H9 (cell line): Measurements from ENCODE around the gene CD2BP2. TPM values are rescaled to one million over a fixed set of nuclear protein-coding genes. Genes with fewer than 3 reads are reported as not detected.

Experiments
- DNase-seq: peaks from one replicate; pipeline ENCODE4 v3.0.0-alpha.2; 2017
- H2AFZ ChIP-seq: one replicate; pipeline ENCODE4 v1.6.1; 2013; ENCODE audit warnings: mild to moderate bottlenecking, low read length, control low read depth, moderate library complexity
- H2AK5ac ChIP-seq: 2 replicates; pipeline ENCODE4 v1.6.1; 2013; ENCODE audit warnings: low read length, control low read depth, mixed read lengths; ENCODE audit not compliant: insufficient read length
- H2BK120ac ChIP-seq: one replicate; pipeline ENCODE4 v1.6.1; 2013; ENCODE audit warnings: low read depth, mild to moderate bottlenecking, low read length, control low read depth, inconsistent platforms; ENCODE audit not compliant: poor library complexity, severe bottlenecking
- H2BK12ac ChIP-seq: 2 replicates; pipeline ENCODE4 v1.6.1; 2013; ENCODE audit warnings: low read length, control low read depth, mixed read lengths, low read depth; ENCODE audit not compliant: insufficient read length
- H2BK15ac ChIP-seq: 2 replicates; pipeline ENCODE4 v1.6.1; 2013; ENCODE audit warnings: low read depth, low read length, control low read depth
- H2BK20ac ChIP-seq: one replicate; pipeline ENCODE4 v1.6.1; 2013; ENCODE audit warnings: low read depth, mild to moderate bottlenecking, low read length, control low read depth, inconsistent platforms; ENCODE audit not compliant: poor library complexity, severe bottlenecking
- H2BK5ac ChIP-seq: 2 replicates; pipeline ENCODE4 v1.6.1; 2013; ENCODE audit warnings: low read length, control low read depth, mixed read lengths; ENCODE audit not compliant: insufficient read length
- H3K14ac ChIP-seq: 2 replicates; pipeline ENCODE4 v1.6.1; 2013; ENCODE audit warnings: low read length, control low read depth; ENCODE audit not compliant: insufficient read depth
- H3K18ac ChIP-seq: 2 replicates; pipeline ENCODE4 v1.6.1; 2013; ENCODE audit warnings: low read depth, mild to moderate bottlenecking, mixed read lengths, low read length, control low read depth; ENCODE audit not compliant: insufficient read length
- H3K23ac ChIP-seq: 2 replicates; pipeline ENCODE4 v1.6.1; 2013; ENCODE audit warnings: low read length, control low read depth, mixed read lengths, low read depth; ENCODE audit not compliant: insufficient read length
- H3K23me2 ChIP-seq: 2 replicates; pipeline ENCODE4 v1.6.1; 2013; ENCODE audit warnings: low read depth, mild to moderate bottlenecking, mixed read lengths, low read length, control low read depth; ENCODE audit not compliant: insufficient read length, poor library complexity, severe bottlenecking
- H3K27ac ChIP-seq: 2 replicates; pipeline ENCODE4 v1.5.1; 2013; ENCODE audit warnings: low read length, control low read depth, mixed read lengths, low read depth; ENCODE audit not compliant: insufficient read length
- H3K27me3 ChIP-seq: 2 replicates; pipeline ENCODE4 v1.6.1; 2013; ENCODE audit warnings: low read length, control low read depth, inconsistent platforms; ENCODE audit not compliant: insufficient read depth
- H3K4ac ChIP-seq: 2 replicates; pipeline ENCODE4 v1.6.1; 2013; ENCODE audit warnings: low read depth, mild to moderate bottlenecking, control low read depth, inconsistent platforms, low read length, moderate library complexity
- H3K4me1 ChIP-seq: 2 replicates; pipeline ENCODE4 v1.6.1; 2013; ENCODE audit warnings: low read length, control low read depth, inconsistent platforms; ENCODE audit not compliant: insufficient read depth
- H3K4me2 ChIP-seq: 2 replicates; pipeline ENCODE4 v1.6.1; 2013; ENCODE audit warnings: low read length, control low read depth, mixed read lengths; ENCODE audit not compliant: insufficient read length, insufficient read depth
- H3K56ac ChIP-seq: 2 replicates; pipeline ENCODE4 v1.6.1; 2013; ENCODE audit warnings: low read depth, mild to moderate bottlenecking, mixed read lengths, low read length, control low read depth; ENCODE audit not compliant: insufficient read length
- H3K79me1 ChIP-seq: 2 replicates; pipeline ENCODE4 v1.6.1; 2013; ENCODE audit warnings: low read depth, mild to moderate bottlenecking, moderate library complexity, low read length, control low read depth, inconsistent platforms; ENCODE audit not compliant: insufficient read depth, poor library complexity, severe bottlenecking
- H3K79me2 ChIP-seq: 2 replicates; pipeline ENCODE4 v1.6.1; 2013; ENCODE audit warnings: low read length, control low read depth, inconsistent platforms; ENCODE audit not compliant: insufficient read depth
- H3K9ac ChIP-seq: 2 replicates; pipeline ENCODE4 v1.6.1; 2013; ENCODE audit warnings: low read length, control low read depth, mixed read lengths; ENCODE audit not compliant: insufficient read length; ENCODE audit errors: extremely low read depth
- H3K9me3 ChIP-seq: one replicate; pipeline ENCODE4 v1.6.1; 2013; ENCODE audit warnings: low read depth, low read length, inconsistent platforms; ENCODE audit not compliant: control insufficient read depth
- H3T11ph ChIP-seq: one replicate; pipeline ENCODE4 v1.6.1; 2013; ENCODE audit warnings: mild to moderate bottlenecking, low read length, control low read depth, inconsistent platforms
- H4K20me1 ChIP-seq: one replicate; pipeline ENCODE4 v1.6.1; 2013; ENCODE audit not compliant: control insufficient read depth, insufficient read length, insufficient read depth
- H4K5ac ChIP-seq: 2 replicates; pipeline ENCODE4 v1.6.1; 2013; ENCODE audit warnings: low read depth, mild to moderate bottlenecking, mixed read lengths, low read length, control low read depth; ENCODE audit not compliant: insufficient read length
- H4K8ac ChIP-seq: replicated peaks from 2 replicates; pipeline ENCODE4 v1.6.1; 2013; ENCODE audit warnings: low read length, control low read depth, mixed read lengths, low read depth; ENCODE audit not compliant: insufficient read length
- H4K91ac ChIP-seq: 2 replicates; pipeline ENCODE4 v1.6.1; 2013; ENCODE audit warnings: low read depth, mild to moderate bottlenecking, moderate library complexity, mixed read lengths, low read length, control low read depth; ENCODE audit not compliant: insufficient read length
- H3K27ac Mint-ChIP-seq, 3 experiments: 2 replicates in 2 of 3; 3 replicates in 1 of 3; pipeline ENCODE4 v1.8.0; 2020 to 2021; ENCODE audit warnings: mixed read lengths in 3 of 3, mild to moderate bottlenecking in 1 of 3, moderate library complexity in 1 of 3
- H3K27me3 Mint-ChIP-seq: 2 replicates; pipeline ENCODE4 v1.8.0; 2021; ENCODE audit warnings: low read depth, mild to moderate bottlenecking, moderate library complexity, mixed read lengths
- H3K36me3 Mint-ChIP-seq, 3 experiments: 2 replicates in 2 of 3; 3 replicates in 1 of 3; pipeline ENCODE4 v1.8.0; 2020 to 2021; ENCODE audit warnings: low read depth in 3 of 3, mixed read lengths in 3 of 3; ENCODE audit not compliant: insufficient read depth in 1 of 3
- H3K4me1 Mint-ChIP-seq, 2 experiments: 2 replicates each; pipeline ENCODE4 v1.8.0; 2020; ENCODE audit warnings: mixed read lengths in 2 of 2
- H3K4me3 Mint-ChIP-seq, 2 experiments: 2 replicates in 1 of 2; 3 replicates in 1 of 2; pipeline ENCODE4 v1.8.0; 2020 to 2021; ENCODE audit warnings: mild to moderate bottlenecking in 2 of 2, mixed read lengths in 2 of 2, moderate library complexity in 1 of 2
- H3K9me3 Mint-ChIP-seq, 2 experiments: 2 replicates in 1 of 2; 3 replicates in 1 of 2; pipeline ENCODE4 v1.8.0; 2020; ENCODE audit warnings: mild to moderate bottlenecking in 2 of 2, mixed read lengths in 2 of 2, moderate library complexity in 1 of 2
- CTCF ChIP-seq: fragments of 200-600 bp; sonication (generic); conservative IDR thresholded peaks from 3 replicates; pipeline ENCODE4 v1.8.0; 2021; ENCODE audit warnings: antibody characterized with exemption, mild to moderate bottlenecking
- WGBS: extraction: QIAGEN DNeasy Blood & Tissue Kit; methylation state at CpG from one replicate; pipeline ENCODE4 v1.1.7; 2013; ENCODE audit warnings: missing lambda C conversion rate, low lambda C conversion rate, mixed read lengths; ENCODE audit not compliant: insufficient read length; ENCODE audit errors: extremely low coverage; 5-methylcytosine and 5-hydroxymethylcytosine counted together
- total RNA-seq: library from RNA; stranded (reverse); gene quantifications from 2 replicates; pipeline ENCODE4 v1.2.1, GENCODE V29; 2021

Gene CD2BP2
- total RNA-seq, 1 experiment from 2014 or later: 90.1 TPM

- Mint-ChIP-seq H3K4me1 (peaks cover 23 to 36% of the 10 kb centered on the region in 2 experiments), H3K4me3 (peak overlapping the region; percentile 5 to 54; a peak in 3 of 5 replicates), H3K27ac (peak overlapping the region in 2 of 3 experiments; percentile 61 to 70; a peak in 3 of 7 replicates), H3K9me3 (0 out of 5 replicates have a peak, but pooled peaks cover 0 to 2% of the 10 kb centered on the region in 2 experiments), H3K27me3 (no peaks in the 10 kb centered on the region; the same call in 1 of the 2 replicates), H3K36me3 (peaks cover 18 to 58% (median 47%) of the 10 kb centered on the region in 3 experiments)
- Histone ChIP-seq H3K9me3 (no peaks in the 10 kb centered on the region), H3K4me2 (no peak overlapping the region), H2BK120ac (no peak overlapping the region), H2BK15ac (no peak overlapping the region), H3K4ac (no peak overlapping the region), H2BK20ac (no peak overlapping the region), H2BK12ac (no peak overlapping the region), H3K14ac (no peak overlapping the region), H3K18ac (no peak overlapping the region), H3K23ac (no peak overlapping the region), H3K4me1 (no peaks in the 10 kb centered on the region), H3K27me3 (no peaks in the 10 kb centered on the region), H4K91ac (no peak overlapping the region), H2BK5ac (no peak overlapping the region), H3K79me2 (peaks cover 3% of the 10 kb centered on the region; the same call in 1 of the 2 replicates), H3K27ac (no peak overlapping the region), H4K8ac (no peak overlapping the region), H2AFZ (no peak overlapping the region), H3T11ph (no peak overlapping the region), H4K5ac (no peak overlapping the region), H3K79me1 (peaks cover 8% of the 10 kb centered on the region), H2AK5ac (no peak overlapping the region), H4K20me1 (no peaks in the 10 kb centered on the region), H3K56ac (no peak overlapping the region), H3K9ac (no peak overlapping the region), H3K23me2 (peaks cover 13% of the 10 kb centered on the region)
- no CpG with 5 or more reads among the region's 5 CpGs for WGBS
- no peak for DNase-seq
- TF ChIP-seq CTCF: no peak
Measured at GRCh38 chr16:30357085-30357714, 2.1 kb upstream of the CD2BP2 start.
